WI38 (cell line): ENCODE results near the gene MMP20.

Source experiments
- H3K4me3 ChIP-seq: 2 replicates; pipeline ENCODE4 v1.5.1; 2011; ENCODE audit warnings: low read depth, mild to moderate bottlenecking, control low read depth, low read length
- CTCF ChIP-seq: IDR thresholded peaks from 2 replicates; pipeline ENCODE4 v1.5.1; 2012; ENCODE audit warnings: low read depth, mild to moderate bottlenecking, control low read depth, low read length

The MMP20 gene

GRCh38 chr11:102615077-102615893 lies 9.8 kb downstream of the MMP20 start:
- no peak overlapping the region for H3K4me3 ChIP-seq
- no peak for TF ChIP-seq CTCF

GRCh38 chr11:102614485-102614884 lies 10.6 kb downstream of the MMP20 start:
- H3K4me3 ChIP-seq: no peak overlapping the region
- no peak for TF ChIP-seq CTCF

DNA sequence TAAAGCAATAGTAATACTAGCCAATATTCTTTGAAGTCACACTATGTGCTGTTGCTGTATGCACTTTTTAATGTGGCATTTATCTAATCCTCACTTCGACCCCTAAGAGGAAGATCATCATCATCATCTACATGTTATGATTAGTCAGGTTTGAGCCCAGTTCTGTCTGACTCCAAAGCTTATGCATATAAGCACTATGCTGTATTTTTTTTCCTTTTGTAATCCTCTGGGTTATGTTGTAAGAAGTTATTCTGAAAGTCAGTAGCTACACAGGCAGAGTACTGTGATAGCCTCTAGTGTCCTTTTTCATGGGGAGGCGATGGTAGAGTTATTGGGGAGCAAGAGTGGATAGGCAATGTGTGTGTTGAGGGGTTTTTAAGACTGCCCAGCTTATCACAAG lies 11.1 kb downstream of the MMP20 start:
- TF ChIP-seq CTCF: no peak

GRCh38 chr11:102613450-102613849 lies 11.7 kb downstream of the MMP20 start:
- H3K4me3 ChIP-seq: no peak overlapping the region
- no peak for TF ChIP-seq CTCF

More for the DNA sequence above, 11.1 kb downstream of the MMP20 start:
- H3K4me3 ChIP-seq: no peak overlapping the region

- no peak overlapping the region for H3K4me3 ChIP-seq
- no peak for TF ChIP-seq CTCF
Observed at GRCh38 chr11:102611291-102611690, 13.8 kb downstream of the MMP20 start.

DNA sequence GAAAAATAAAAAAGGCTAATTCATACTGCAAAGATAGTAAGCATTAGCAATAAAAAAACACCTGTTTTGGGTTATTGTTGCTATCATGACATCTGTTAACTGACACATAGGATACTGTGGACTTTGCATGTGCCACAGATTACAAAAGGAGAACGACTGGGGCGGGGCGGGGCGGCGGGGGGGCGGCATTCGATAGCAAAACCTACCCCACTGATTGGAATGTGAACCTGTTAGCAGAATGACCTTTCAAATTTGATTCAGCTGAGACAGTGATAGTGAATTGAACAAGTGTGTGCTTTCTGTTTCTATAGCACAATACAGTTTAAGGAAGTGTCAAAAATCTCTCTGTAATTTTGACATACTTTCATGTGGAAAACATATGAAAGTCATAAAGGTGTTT lies 14.9 kb downstream of the MMP20 start:
- H3K4me3 ChIP-seq: no peak overlapping the region
- no peak for TF ChIP-seq CTCF

DNA sequence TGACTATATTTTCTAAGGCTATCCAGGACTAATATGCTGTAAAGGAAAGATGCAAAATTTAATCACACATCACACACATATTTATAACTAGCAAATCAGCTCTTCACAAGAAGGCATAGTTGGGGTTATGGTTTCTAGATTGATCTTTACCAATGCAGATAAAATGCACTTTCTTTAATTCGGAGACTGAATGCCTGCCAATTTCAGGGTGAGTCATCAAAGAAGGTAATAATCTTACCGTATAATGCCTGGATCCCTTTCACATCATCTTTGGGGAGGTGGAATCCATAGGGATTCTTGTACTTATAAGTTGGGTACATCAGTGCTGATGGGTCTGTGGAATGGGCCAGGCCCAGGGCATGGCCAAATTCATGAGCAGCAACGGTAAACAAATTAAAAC lies 16.4 kb downstream of the MMP20 start:
- no peak for TF ChIP-seq CTCF

More for the DNA sequence above, 16.4 kb downstream of the MMP20 start:
- no peak overlapping the region for H3K4me3 ChIP-seq
